GM19324 (cell line): ENCODE results near the gene GALNT12.

Experiments
- ATAC-seq: cut with Tn5 transposase; IDR thresholded peaks from one replicate; pipeline ENCODE4 v1.9.1; 2021; ENCODE audit warnings: mild to moderate bottlenecking, moderate library complexity; ENCODE audit not compliant: unreplicated experiment, low FRiP score

The GALNT12 gene

GRCh38 chr9:98854266-98854665 is 46.8 kb downstream of the GALNT12 start:
- no peak for ATAC-seq

GRCh38 chr9:98855592-98855991 is 48.1 kb downstream of the GALNT12 start:
- ATAC-seq = no peak

GRCh38 chr9:98856982-98857381 is 49.5 kb downstream of the GALNT12 start:
- no peak for ATAC-seq

- no peak for ATAC-seq
These were observed 52.5 kb downstream of the GALNT12 start for GRCh38 chr9:98859941-98860340.

DNA sequence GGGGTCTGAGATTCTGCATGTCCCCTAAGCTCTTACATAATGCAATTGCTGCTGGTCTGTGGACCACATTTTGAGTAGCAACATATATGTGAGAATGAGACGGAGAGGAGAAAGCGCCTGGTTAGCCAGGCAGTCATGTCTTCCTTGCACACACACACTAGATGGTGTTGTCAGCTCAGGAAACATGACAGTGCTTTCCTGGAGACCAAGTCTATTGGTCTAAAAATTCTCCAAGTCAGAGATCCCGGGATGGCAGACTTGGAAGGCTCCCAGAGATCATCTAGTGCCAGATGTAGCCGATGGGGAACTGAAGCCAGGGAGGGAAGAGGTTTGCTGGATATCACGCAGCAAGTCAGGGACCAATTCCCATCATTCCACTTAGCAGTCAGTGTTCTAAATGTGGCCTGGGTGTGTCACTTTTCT is 53.4 kb downstream of the GALNT12 start:
- ATAC-seq = no peak

GRCh38 chr9:98861781-98862504 is 54.5 kb downstream of the GALNT12 start:
- ATAC-seq = no peak

- no peak for ATAC-seq
These were observed 55.5 kb downstream of the GALNT12 start for GRCh38 chr9:98862936-98863335.

- ATAC-seq = no peak
These were observed 57.1 kb downstream of the GALNT12 start for GRCh38 chr9:98864281-98865174.

GRCh38 chr9:98865284-98865875 is 57.9 kb downstream of the GALNT12 start:
- ATAC-seq = no peak

GRCh38 chr9:98866435-98867102 is 59.1 kb downstream of the GALNT12 start:
- ATAC-seq = no peak

GRCh38 chr9:98867103-98867428 is 59.6 kb downstream of the GALNT12 start:
- ATAC-seq = no peak

GRCh38 chr9:98867429-98868168 is 60.1 kb downstream of the GALNT12 start:
- ATAC-seq = no peak

- ATAC-seq = no peak
These were observed 61.7 kb downstream of the GALNT12 start for GRCh38 chr9:98869078-98869745.

- no peak for ATAC-seq
These were observed 62.4 kb downstream of the GALNT12 start for GRCh38 chr9:98869866-98870265.

DNA sequence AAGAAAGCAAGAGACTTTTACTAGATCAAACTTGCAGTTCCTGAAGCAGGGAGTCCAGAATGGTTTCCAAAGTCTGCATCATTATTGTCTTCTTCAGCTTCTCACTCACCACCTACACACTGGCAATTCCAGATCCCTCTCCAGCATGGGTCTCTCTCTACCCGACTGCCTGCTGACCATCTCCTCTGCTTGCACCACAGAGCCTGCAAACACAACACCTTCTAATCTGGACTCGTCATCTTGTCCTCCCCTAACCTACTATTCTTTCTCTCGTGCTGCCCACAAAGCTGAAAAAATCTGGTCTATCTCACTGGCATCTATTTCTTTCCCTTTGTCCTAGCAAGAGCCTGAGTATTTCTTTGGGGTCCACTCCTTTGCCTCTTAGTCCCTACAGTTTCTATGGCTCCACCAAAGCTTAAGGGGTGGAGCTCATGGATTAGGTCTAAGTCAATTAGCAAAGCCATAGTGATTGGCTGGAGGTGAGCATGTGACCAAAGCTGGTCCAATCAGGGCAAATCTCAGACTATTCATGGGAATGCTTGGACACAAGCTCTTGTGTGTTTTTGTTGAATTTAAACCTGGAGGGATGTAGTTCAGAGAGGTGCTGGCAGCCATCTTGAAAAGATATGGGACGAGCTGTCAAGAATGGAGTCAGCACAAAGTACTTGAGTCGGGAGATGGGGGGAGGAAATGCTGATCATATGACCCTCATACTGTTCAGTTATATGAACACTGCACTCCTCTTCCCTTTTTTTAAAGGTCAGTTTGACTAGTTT is 63.5 kb downstream of the GALNT12 start:
- no peak for ATAC-seq

GRCh38 chr9:98871558-98872065 is 64.1 kb downstream of the GALNT12 start:
- no peak for ATAC-seq

- no peak for ATAC-seq
These were observed 66.1 kb downstream of the GALNT12 start for GRCh38 chr9:98873526-98873925.

- ATAC-seq = no peak
These were observed 66.5 kb downstream of the GALNT12 start for GRCh38 chr9:98873951-98874371.
